ENCODE measurements around the gene MDP1. TPM values are rescaled to one million over a fixed set of nuclear protein-coding genes. Genes with fewer than 3 reads are reported as not detected.

MDP1 gene
- total and polyA plus RNA-seq, 8 donors, result 9.8 to 19.4 (median 12.4) TPM

DNA sequence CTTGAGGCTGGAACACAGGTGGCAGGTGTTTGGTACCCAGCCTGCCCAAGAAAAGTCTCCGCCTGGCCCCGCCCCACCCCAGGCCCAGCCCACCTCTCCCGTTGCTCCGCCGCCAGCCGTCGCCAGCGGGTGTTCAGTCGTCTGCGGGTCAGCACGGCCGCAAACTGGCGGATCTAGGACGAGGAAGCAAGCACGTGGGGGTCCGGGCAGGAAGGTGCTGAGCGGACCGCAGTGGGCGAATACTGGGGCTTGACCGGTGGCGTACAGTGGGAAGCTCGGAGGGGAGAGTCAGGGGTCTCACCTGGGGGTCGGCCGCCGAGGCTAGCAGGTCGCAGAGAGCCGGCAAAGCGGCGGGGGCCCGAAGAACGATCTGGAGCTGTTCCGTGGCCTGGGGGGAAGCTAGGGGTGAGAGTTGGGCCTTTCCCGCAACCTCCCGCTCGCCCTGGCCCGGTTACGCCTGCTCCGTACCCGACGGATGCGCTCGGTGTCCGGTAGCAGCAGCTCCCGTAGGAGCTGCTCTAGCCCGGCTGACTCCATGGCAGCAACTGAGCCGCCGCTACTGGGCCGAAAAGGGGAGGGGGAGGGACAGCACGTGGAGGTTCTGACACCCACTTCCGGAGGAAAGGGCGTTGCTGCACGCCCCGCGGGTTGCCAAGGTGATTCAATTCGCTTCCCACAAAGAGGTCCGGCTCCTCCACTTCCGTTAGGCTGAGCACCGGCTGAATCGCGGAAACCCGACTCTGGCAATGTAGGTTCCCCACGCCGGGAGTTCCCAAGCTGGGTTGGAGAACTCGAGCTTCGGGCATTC lies 27.4 kb downstream of the MDP1 start, which contains the start of gene IPO4:
IPO4 (minus strand) TSS at position 566 of the 808 bp plus-strand sequence; CDS start at position 537, 29 bp downstream.
- H3K4me1 ChIP-seq, result peaks cover 6 to 29% of the 10 kb centered on the region in 2 donors
- peaks cover 0 to 76% of the 10 kb centered on the region in 2 donors for H3K36me3 ChIP-seq
- intact Hi-C loops (cut with DNase I), result no loop called here
- TF ChIP-seq, protein P1, sequence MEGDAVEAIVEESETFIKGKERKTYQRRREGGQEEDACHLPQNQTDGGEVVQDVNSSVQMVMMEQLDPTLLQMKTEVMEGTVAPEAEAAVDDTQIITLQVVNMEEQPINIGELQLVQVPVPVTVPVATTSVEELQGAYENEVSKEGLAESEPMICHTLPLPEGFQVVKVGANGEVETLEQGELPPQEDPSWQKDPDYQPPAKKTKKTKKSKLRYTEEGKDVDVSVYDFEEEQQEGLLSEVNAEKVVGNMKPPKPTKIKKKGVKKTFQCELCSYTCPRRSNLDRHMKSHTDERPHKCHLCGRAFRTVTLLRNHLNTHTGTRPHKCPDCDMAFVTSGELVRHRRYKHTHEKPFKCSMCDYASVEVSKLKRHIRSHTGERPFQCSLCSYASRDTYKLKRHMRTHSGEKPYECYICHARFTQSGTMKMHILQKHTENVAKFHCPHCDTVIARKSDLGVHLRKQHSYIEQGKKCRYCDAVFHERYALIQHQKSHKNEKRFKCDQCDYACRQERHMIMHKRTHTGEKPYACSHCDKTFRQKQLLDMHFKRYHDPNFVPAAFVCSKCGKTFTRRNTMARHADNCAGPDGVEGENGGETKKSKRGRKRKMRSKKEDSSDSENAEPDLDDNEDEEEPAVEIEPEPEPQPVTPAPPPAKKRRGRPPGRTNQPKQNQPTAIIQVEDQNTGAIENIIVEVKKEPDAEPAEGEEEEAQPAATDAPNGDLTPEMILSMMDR (IDR thresholded peaks at IDR 0.05), result no peak
- H3K4me3 ChIP-seq, result peak within 1 kb of the TSS; percentile 74 to 86
- H3K9me3 ChIP-seq, result no peaks in the 10 kb centered on the region
- H3K27me3 ChIP-seq, result no peaks in the 10 kb centered on the region
- DNase-seq, result peak; percentile 94 to 98 (median 96)
- ATAC-seq, result peak; percentile 97
- H3K27ac ChIP-seq, result peak within 1 kb of the TSS; percentile 36 to 73

DNA sequence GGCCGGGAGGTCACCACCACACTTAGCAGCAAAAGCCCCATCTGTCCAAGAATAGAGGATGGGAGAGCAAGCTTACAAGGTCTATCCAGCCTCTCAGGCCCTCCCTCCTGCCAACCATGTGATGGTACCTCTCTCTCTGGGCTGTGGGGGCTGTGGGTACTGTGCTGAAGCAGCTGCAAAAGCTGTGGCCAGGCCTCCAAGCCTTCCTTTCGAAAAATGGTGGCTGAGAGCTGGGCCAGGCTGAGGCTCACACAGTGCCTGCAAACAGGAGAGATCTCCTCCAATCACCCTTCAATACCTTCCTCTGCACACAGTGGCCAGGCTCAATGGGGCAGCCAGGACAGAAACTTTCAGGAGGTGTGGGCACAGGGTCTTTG lies 28.3 kb downstream of the MDP1 start:
- no peak for DNase-seq
- intact Hi-C loops (cut with DNase I), result no loop called here
- TF ChIP-seq, protein P1 (IDR thresholded peaks at IDR 0.05), result no peak
- Histone ChIP-seq H3K27me3 (no peaks in the 10 kb centered on the region), H3K27ac (peak overlapping the region in 1 of 2 donors; percentile 73), H3K36me3 (peaks cover 0 to 78% of the 10 kb centered on the region in 2 donors), H3K9me3 (no peaks in the 10 kb centered on the region), H3K4me3 (peak overlapping the region in 1 of 2 donors; percentile 74), H3K4me1 (peaks cover 6 to 29% of the 10 kb centered on the region in 2 donors)
- ATAC-seq, result no peak

DNA sequence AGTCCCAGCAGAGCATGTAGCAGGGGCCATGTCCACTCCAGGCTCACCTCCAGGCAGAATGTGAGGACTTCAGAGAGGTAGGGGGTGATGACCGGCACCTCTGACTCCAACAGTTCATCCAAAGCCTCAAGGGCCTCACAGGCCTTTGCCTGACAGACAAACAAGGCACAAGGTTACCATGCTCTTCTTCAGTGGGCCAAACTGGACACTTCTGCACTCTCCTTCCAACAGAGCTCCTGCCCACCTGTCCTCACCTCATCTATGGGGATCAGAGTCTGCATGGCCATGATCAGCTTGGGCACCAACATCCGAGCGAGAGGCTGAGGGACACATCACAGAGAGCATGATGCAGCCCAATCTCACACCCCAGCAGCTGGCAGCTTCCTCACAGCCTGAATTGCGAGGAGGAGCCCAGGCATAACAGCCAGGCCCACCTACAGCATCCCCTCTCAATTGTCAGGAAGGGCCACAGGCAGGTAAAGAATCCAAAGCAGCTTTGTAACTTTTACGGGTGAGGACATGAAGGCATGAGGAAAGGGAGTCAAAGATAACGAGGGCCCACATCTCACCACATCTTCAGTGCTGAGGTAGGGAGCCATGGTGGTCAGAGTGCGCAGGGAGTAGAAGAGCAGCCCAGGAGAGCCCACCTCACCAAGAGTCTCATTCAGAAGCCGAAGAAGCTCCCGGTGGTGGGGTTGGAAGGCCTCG lies 28.9 kb downstream of the MDP1 start:
- Histone ChIP-seq H3K36me3 (peaks cover 0 to 78% of the 10 kb centered on the region in 2 donors), H3K27ac (no peak overlapping the region), H3K9me3 (no peaks in the 10 kb centered on the region), H3K4me3 (peak overlapping the region in 1 of 2 donors; percentile 74), H3K27me3 (no peaks in the 10 kb centered on the region), H3K4me1 (peaks cover 6 to 29% of the 10 kb centered on the region in 2 donors)
- DNase-seq, result no peak
- no peak for ATAC-seq
- TF ChIP-seq, protein P1 (IDR thresholded peaks at IDR 0.05), result no peak
- intact Hi-C loops (cut with DNase I), result no loop called here

DNA sequence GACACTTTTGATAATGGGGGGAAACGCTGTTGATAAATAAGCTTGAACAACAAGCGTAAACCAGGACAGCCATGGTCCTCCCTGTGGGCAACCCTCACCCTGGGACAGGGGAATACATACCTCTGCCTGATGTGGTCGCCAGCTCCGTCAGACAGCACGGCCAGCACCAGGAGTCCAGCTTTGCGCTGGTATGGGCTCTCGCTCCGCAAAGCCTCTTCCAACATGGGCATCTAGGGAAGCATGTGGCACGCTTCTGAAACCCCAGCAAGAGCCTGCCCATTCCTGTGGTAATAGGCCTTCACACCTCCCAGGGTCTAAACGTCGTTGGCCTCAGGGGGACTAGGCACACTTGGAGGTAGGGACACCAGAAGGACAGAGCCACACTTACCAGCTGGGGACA lies 30.1 kb downstream of the MDP1 start:
- H3K9me3 ChIP-seq, result no peaks in the 10 kb centered on the region
- peaks cover 0 to 80% of the 10 kb centered on the region in 2 donors for H3K36me3 ChIP-seq
- ATAC-seq (no peak), DNase-seq (no peak)
- TF ChIP-seq, protein P1 (IDR thresholded peaks at IDR 0.05), result no peak
- H3K27ac ChIP-seq, result no peak overlapping the region
- H3K4me3 ChIP-seq, result no peak overlapping the region
- no peaks in the 10 kb centered on the region for H3K27me3 ChIP-seq
- H3K4me1 ChIP-seq, result peaks cover 6 to 29% of the 10 kb centered on the region in 2 donors
- intact Hi-C loops (cut with DNase I), result no loop called here

DNA sequence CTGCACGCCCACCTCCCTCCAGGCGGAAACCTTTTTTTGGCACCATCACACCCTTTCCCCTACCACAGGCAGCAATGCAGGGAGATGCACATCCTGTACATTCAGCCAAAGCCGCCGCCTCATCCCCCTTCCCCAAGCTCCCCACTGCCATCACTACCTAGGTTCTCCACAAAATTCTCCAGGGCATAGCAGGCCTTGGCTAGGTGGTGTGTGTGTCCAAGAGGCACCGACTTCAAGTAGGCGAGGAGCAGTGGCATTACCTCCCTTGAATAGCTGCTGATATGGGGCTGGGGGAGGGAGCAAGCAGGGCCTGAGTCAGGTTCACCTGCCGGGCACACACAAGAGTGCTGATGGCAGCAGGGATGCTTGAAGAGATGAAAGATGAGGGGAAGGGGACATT lies 30.8 kb downstream of the MDP1 start:
- no peak overlapping the region for H3K4me3 ChIP-seq
- peaks cover 0 to 80% of the 10 kb centered on the region in 2 donors for H3K36me3 ChIP-seq
- no peak overlapping the region for H3K27ac ChIP-seq
- peaks cover 6 to 29% of the 10 kb centered on the region in 2 donors for H3K4me1 ChIP-seq
- ATAC-seq, result no peak
- intact Hi-C loops (cut with DNase I), result no loop called here
- peak in 1 of 4 donors; percentile 38 for DNase-seq
- H3K27me3 ChIP-seq, result no peaks in the 10 kb centered on the region
- H3K9me3 ChIP-seq, result no peaks in the 10 kb centered on the region
- TF ChIP-seq, protein P1 (IDR thresholded peaks at IDR 0.05), result no peak
